Eye (tissue), 1 donor: ENCODE measurements around the gene WNT11.
A peak's percentile ranks its signal among the peaks of the same experiment; 100 is the strongest.

Experiments
- DNase-seq: peaks from one replicate; pipeline ENCODE4 v3.0.0-alpha.2; 2015

WNT11 gene

DNA sequence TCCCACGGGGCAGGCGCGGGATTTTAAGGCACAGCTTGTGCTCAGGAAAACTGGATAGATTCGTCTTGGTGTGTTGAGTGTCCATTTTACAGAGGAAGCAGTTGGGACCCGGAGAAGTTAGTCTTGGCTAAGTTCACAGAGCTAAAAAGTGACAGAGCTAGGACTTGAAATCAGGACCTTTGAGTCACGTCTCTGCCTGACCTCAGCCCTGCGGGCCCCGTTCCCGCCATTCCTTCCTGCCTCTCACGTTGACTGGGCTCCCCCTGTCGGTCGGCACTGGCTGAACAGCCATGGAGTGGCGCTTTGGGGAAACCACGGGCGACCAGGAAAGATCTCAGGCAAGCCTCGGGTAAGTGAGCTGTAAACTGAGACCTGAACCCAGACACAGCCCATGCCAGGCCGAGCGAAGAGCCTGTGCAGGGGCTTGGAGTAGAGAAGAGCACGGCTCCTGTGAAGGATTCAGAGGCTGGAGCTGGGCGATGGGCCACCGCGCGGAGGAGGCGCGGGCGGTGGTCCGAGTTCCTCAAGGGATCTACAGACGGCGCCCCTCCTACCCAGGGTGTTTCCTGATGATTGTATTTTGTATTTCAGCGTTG lies 54.1 kb downstream of the WNT11 start:
- peak; percentile 89 for DNase-seq

DNA sequence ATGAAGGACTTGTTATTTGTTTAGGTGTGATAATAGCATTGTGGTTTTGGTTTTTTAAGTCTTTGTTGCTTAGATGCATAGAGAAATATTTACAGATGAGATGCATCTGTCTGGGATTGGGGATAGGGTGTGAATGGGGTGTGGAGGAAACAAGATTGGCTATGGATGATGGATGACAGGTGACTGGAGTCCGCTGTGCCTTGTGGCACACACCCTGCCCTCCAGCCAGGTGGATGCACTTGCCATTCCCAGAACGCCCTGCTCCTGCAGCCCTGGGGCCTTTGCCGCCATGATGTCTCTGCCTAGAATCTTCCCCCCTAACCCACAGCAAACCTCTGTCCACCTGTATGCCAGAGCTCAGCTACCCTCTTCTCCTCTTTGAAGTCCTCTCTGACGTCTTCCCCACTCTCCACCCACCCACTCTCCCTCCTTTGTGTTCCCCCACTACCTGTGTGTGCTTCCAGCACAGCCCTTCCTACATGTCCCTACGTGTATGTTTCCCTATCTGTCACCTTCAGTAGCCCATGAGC lies 54.7 kb downstream of the WNT11 start:
- DNase-seq, result no peak

DNA sequence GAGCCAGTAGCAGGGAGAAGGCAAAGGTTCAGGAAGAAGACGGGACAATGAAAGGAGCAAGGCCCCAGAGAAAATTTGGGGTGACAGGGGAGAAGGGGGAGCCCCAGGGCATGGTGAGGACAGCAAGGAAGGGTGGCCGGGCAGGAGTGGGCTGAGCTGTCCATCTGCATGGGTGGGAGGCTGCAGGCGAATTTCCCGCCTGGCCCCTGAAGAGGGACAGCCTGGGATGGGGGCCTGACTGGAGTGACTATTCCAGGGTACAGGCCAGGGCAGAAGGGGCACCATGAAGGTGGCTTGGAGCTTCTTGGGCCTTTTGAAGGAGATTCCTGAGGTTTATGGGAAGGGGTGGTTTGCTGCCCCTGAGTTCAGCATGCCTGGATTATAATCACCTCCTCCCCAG lies 56.2 kb downstream of the WNT11 start:
- no peak for DNase-seq

DNA sequence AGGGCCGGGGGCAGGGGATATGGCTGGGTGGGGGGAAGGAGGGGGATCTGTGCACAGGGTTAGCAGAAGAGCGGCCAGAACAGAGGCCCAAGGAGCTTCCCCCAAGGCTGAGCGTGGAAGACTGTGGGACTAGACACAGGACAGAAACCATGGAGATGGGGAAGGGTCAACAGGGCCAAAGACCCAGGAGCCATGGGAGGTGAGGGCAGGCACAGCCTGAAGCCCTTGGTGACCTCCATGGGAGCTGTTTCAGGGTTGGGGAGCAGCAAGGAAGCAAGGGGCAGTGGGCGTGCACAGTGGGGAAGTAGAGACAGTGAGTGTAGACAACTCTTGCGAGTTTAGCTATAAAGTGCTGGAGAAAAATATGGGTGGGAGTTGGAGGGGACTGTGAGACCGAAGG lies 56.6 kb downstream of the WNT11 start:
- no peak for DNase-seq

DNA sequence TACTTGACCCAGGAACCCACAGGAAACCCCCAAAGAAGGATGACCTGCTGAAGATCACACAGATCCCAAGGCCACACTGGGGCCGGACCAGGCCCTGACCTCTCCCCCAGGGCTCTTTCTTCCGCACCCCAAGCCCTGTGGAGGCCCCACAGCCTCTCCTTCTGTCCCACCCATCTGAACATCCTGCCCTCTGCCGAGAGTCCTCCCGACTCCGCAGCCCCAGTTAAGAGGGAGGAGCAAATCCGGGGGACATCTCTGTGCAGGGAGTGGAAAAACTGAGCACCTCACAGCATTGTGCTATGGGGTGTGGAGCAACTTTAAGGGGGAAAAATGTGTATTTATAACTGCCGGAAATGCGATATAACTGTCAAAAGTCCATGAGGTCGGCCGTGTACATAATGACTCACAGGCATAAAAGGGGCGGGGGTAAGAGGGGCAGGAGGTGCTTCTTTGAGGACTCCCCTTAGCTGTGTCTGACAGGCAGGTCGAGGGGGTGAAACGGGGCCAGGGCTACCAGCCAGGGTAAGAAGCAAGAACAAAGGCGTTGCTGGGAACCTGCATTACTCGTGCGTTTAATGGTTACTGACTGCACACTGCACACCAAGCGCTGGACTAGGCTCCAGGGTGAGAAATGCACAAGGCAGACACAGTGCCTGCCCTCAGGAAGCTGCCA lies 57.2 kb downstream of the WNT11 start:
- DNase-seq, result no peak

DNA sequence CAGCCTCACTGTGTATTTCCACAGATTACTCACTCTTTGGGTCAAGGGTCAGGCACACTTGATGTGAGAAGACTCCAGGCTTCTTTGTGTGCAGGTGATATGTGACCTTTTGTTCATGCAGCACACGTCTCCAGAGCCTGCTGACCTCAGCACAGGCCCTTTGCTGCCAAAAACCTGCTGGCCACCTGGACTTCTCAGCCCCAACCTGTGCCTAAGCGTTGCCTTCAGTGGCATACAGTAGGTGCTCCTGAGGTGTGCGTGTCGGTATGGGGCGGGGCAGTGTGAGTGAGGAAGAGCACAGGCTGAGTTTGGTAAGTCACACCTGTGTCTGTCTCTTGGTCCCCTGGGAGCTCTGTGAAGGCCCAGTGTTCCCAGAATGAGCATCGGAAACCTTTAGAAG lies 58.1 kb downstream of the WNT11 start:
- DNase-seq, result no peak

DNA sequence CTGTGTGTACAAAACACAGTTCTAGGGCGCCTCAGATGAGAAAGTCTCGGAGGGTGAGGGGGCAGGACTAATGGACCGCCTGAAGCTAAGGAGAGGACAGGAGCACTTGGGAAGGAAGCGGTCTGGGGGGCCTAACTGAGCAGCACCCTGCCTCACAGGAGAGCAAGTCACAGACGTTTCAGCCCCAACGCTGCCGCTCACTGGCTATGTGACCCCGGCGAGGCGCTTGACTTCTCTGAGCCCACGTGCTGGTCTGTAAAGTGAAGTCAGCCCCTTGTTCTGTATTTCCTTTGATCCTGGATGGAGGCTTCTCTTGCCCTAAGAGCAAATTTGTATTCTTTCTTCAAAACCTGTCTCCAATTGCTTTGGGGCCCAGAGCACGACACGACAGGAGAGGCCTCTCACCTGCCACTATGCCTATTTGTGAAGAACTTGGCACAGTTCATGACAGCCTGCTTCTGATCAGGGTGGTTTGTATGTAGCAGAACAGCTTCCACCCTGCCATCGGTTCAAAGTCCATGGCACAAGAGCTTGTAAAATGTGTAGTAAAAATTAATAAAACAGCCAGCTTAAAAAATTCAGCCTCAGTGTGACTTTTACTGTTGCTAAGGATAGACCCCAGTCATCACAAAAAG lies 59.1 kb downstream of the WNT11 start:
- no peak for DNase-seq

DNA sequence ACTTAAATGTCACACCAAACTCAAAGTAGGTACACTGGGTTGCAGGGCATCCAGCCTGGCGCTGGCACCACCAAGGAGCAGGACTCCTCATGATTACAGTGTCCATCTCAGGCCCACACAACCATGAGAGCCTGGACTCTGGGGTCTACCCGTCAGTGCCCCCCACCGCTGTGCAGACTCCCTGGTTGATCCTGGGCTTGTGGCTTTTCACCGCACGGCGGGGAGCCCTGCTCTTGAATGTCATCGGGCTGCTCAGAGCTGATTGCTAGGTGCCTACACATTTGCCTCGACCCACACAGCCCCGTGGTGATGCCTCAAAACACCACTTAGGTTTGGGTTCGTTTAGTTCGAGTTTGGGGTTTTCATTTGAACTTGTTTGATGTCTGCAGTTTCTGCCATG lies 63.0 kb downstream of the WNT11 start:
- no peak for DNase-seq

DNA sequence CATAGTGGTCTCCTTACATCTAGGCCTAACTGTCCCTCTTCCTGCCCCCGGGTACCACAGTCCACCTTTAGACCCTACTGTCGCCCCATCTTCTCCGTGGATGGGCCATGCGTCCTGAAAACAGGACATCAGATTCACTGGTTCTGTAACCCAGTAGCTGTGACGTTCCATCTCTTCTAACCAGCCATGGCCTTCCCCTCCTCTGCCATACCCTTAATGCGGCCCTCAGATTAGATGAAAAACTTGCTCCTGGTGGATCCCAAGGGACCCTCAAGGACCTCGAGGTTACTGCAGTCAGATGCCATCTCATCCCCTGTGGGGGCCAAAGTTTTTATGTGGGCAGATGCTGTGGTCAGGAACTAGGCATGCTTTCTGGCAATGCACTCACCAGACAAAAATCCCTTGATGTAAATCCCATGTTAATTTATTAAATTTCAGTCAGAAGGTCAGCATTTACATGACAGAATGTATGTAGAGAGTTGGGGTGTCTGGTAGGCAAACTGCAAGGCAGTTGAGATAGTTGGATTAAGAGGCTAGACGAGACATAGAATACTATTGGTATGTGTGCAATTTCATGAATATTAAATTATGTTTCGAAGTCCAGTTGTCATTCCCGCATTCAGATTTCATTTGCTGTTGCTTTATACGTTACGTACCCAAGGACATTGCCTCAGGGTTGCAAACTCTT lies 64.3 kb downstream of the WNT11 start:
- DNase-seq, result no peak

DNA sequence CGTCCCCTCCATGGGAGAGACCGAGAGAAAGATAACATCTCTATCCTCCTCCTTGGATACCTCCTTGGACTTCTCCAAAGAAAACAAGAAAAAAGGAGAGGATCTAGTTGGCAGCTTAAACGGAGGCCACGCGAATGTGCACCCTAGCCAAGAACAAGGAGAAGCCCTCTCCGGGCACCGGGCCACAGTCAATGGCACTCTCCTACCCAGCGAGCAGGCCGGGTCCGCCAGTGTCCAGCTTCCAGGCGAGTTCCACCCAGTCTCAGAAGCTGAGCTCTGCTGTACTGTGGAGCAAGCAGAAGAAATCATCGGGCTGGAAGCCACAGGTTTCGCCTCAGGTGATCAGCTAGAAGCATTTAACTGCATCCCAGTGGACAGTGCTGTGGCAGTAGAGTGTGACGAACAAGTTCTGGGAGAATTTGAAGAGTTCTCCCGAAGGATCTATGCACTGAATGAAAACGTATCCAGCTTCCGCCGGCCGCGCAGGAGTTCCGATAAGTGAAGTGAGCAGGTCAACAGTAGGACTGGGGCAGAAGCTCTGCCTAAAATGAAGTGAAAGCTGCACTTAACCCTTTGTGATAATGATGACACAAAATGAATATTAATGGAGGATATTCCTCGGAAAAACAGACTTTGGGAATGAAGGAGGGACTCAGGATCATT lies 65.3 kb downstream of the WNT11 start:
- DNase-seq, result no peak

DNA sequence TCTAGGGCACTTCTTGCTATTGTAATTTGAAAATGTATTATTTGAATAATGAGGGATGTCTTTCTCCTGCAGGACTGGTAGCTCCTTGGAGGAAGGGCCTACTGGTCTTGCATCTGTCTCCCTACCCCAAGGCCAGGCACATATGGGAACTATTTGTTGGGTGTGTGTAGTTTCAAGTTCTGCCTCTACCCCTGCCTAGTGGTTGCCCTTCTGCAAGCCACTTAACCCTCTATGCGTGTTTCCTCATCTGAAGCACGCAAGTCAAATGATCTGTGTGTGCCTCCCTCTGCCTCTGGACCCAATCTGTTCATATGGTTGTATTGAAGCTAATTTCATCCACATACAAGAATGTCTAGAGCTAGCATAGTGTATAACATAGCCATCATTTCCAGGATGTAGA lies 67.0 kb downstream of the WNT11 start:
- DNase-seq, result no peak
